ENCODE results near the gene DLGAP5. TPM values are rescaled to one million over a fixed set of nuclear protein-coding genes. Genes with fewer than 3 reads are reported as not detected.

Gene DLGAP5
- total RNA-seq, 1 experiment from 2014 or later: 72.8 TPM

GRCh38 chr14:55115460-55115859, 75.9 kb downstream of the DLGAP5 start:
- no peak for ATAC-seq
- RAD21 ChIA-PET (ENCODE audit: low non-redundant PET in 1 of 2, low total read pairs in 2 of 2, uncharacterized antibody in 2 of 2, unreplicated experiment in 2 of 2): no interaction called here
- intact Hi-C loops (cut with micrococcal nuclease): no loop called here
- Histone ChIP-seq H3K9me2 (ENCODE audit: insufficient read depth) (no peaks in the 10 kb centered on the region), H3K79me2 (ENCODE audit: insufficient read depth, low read length) (no peaks in the 10 kb centered on the region), H3K4me1 (ENCODE audit: control insufficient read depth in 1 of 2, insufficient read depth in 2 of 2, low read length in 2 of 2) (no peaks in the 10 kb centered on the region), H4K20me1 (ENCODE audit: insufficient read depth) (no peaks in the 10 kb centered on the region), H3K27me3 (ENCODE audit: insufficient read depth, low read length) (no peaks in the 10 kb centered on the region), H3K36me3 (ENCODE audit: control insufficient read depth in 1 of 2, insufficient read depth in 2 of 2, low read length in 2 of 2) (no peaks in the 10 kb centered on the region), H3K9me3 (ENCODE audit: control insufficient read depth in 1 of 2, insufficient read depth in 1 of 2, low read depth in 1 of 2, low read length in 2 of 2) (no peaks in the 10 kb centered on the region), H3K9ac (ENCODE audit: low read length) (no peak overlapping the region), H2AFZ (ENCODE audit: low read depth, low read length, poor library complexity, severe bottlenecking) (no peak overlapping the region), H3K27ac (ENCODE audit: low read depth, low read length) (no peak overlapping the region), H3K4me2 (ENCODE audit: low read length) (no peak overlapping the region), H3K4me3 (replicated peaks in 1 of 2; ENCODE audit: low read depth in 1 of 2, low read length in 2 of 2) (no peak overlapping the region)
- POLR2A ChIA-PET: interaction anchor here (2.1 kb wide), 1 partner anchor 13 kb away, joined by 6 read pairs; no protein-coding TSS in a partner anchor
- DNase-seq (ENCODE audit: low read depth, low spot score): no peak
- BruUV-seq (replicated peaks): no TSS peak
- TF ChIP-seq JUND (IDR thresholded peaks at IDR 0.05) (no peak), SP1 (IDR thresholded peaks at IDR 0.05; ENCODE audit: low read depth) (no peak), ZNF274 (IDR thresholded peaks at IDR 0.05; ENCODE audit: low read depth, low read length) (no peak)
- CTCF ChIA-PET: no interaction called here

- Histone ChIP-seq H3K36me3 (ENCODE audit: control insufficient read depth in 1 of 2, insufficient read depth in 2 of 2, low read length in 2 of 2) (no peaks in the 10 kb centered on the region), H2AFZ (ENCODE audit: low read depth, low read length, poor library complexity, severe bottlenecking) (no peak overlapping the region), H3K4me3 (replicated peaks in 1 of 2; ENCODE audit: low read depth in 1 of 2, low read length in 2 of 2) (no peak overlapping the region), H4K20me1 (ENCODE audit: insufficient read depth) (no peaks in the 10 kb centered on the region), H3K9me3 (ENCODE audit: control insufficient read depth in 1 of 2, insufficient read depth in 1 of 2, low read depth in 1 of 2, low read length in 2 of 2) (no peaks in the 10 kb centered on the region), H3K9me2 (ENCODE audit: insufficient read depth) (no peaks in the 10 kb centered on the region), H3K4me2 (ENCODE audit: low read length) (no peak overlapping the region), H3K4me1 (ENCODE audit: control insufficient read depth in 1 of 2, insufficient read depth in 2 of 2, low read length in 2 of 2) (peaks cover 0 to 2% of the 10 kb centered on the region in 2 experiments; a peak in 1 of 4 replicates), H3K27ac (ENCODE audit: low read depth, low read length) (no peak overlapping the region), H3K79me2 (ENCODE audit: insufficient read depth, low read length) (no peaks in the 10 kb centered on the region), H3K9ac (ENCODE audit: low read length) (no peak overlapping the region), H3K27me3 (ENCODE audit: insufficient read depth, low read length) (no peaks in the 10 kb centered on the region)
- no peak for ATAC-seq
- ChIA-PET CTCF (no interaction called here), RAD21 (ENCODE audit: low non-redundant PET in 1 of 2, low total read pairs in 2 of 2, uncharacterized antibody in 2 of 2, unreplicated experiment in 2 of 2) (no interaction called here), POLR2A (interaction anchor here (2.1 kb wide), 1 partner anchor 12 kb away, joined by 6 read pairs; no protein-coding TSS in a partner anchor)
- no peak for TF ChIP-seq JUND (IDR thresholded peaks at IDR 0.05)
- TF ChIP-seq FOSL1 (IDR thresholded peaks at IDR 0.05; ENCODE audit: low read depth): no peak
- TF ChIP-seq EGR1 (IDR thresholded peaks at IDR 0.05; ENCODE audit: low read depth): no peak
- TF ChIP-seq POLR2A (IDR thresholded peaks at IDR 0.05; ENCODE audit: borderline replicate concordance, extremely low read depth, insufficient read depth, insufficient read length): no peak
- no peak for DNase-seq (ENCODE audit: low read depth, low spot score)
- intact Hi-C loops (cut with micrococcal nuclease): no loop called here
- no TSS peak for BruUV-seq (replicated peaks)
Measured at GRCh38 chr14:55114720-55115119, 76.7 kb downstream of the DLGAP5 start.
